H1 (cell line): ENCODE results near the gene L3MBTL4. TPM values are rescaled to one million over a fixed set of nuclear protein-coding genes. Genes with fewer than 3 reads are reported as not detected.

Source experiments
- CTCF ChIA-PET: fragments of 300-600 bp; sonication (Branson Sonifier 250); formaldehyde crosslinking; loops from one replicate; lab custom pipeline; 2021; ENCODE audit not compliant: partially characterized antibody; lab: Charles Lee
- POLR2A ChIA-PET: fragments of 300-600 bp; sonication (Branson Sonifier 250); formaldehyde crosslinking; loops from one replicate; lab custom pipeline; 2021; ENCODE audit warnings: inconsistent platforms; ENCODE audit not compliant: partially characterized antibody; lab: Charles Lee
- DNase-seq, 2 experiments: peaks; one replicate each; pipeline versions ENCODE4 v3.0.0 to v3.0.0-alpha.2; 2010 to 2022; ENCODE audit warnings: low spot score in 2 of 2, low read depth in 1 of 2, mixed read lengths in 1 of 2
- FAIRE-seq: peaks from 2 replicates; lab custom pipeline; 2011; peaks lifted over from hg19 to GRCh38; lab: Jason Lieb, UNC
- H2AFZ ChIP-seq: 2 replicates; pipeline ENCODE4 v1.8.1; 2012; ENCODE audit warnings: low read length, inconsistent platforms
- H2AK5ac ChIP-seq: 2 replicates; pipeline ENCODE4 v1.6.1; 2013; ENCODE audit warnings: low read depth, low read length
- H2BK120ac ChIP-seq: replicated peaks from 2 replicates; pipeline ENCODE3; 2013; ENCODE audit warnings: low read depth, low read length, inconsistent platforms
- H2BK12ac ChIP-seq: 2 replicates; pipeline ENCODE4 v1.6.1; 2013; ENCODE audit warnings: low read depth, low read length
- H2BK15ac ChIP-seq: 2 replicates; pipeline ENCODE4 v1.6.1; 2013; ENCODE audit warnings: low read length
- H2BK20ac ChIP-seq: 2 replicates; pipeline ENCODE4 v1.6.1; 2013; ENCODE audit warnings: low read length
- H2BK5ac ChIP-seq: 2 replicates; pipeline ENCODE4 v1.6.1; 2013; ENCODE audit warnings: low read depth, low read length
- H3K14ac ChIP-seq: 2 replicates; pipeline ENCODE4 v1.6.1; 2013; ENCODE audit warnings: inconsistent platforms; ENCODE audit not compliant: insufficient read length
- H3K18ac ChIP-seq: 2 replicates; pipeline ENCODE4 v1.6.1; 2013; ENCODE audit warnings: low read length; ENCODE audit errors: extremely low read depth
- H3K23ac ChIP-seq: 2 replicates; pipeline ENCODE4 v1.6.1; 2013; ENCODE audit warnings: inconsistent platforms; ENCODE audit not compliant: insufficient read length
- H3K23me2 ChIP-seq: 2 replicates; pipeline ENCODE4 v1.6.1; 2013; ENCODE audit warnings: low read depth, low read length
- H3K27ac ChIP-seq: 2 replicates; pipeline ENCODE4 v1.6.1; 2011; ENCODE audit warnings: low read depth, low read length, inconsistent platforms
- H3K27me3 ChIP-seq, 4 experiments: replicated peaks in 1 of 4; 1 replicate in 1 of 4; 2 replicates in 3 of 4; pipeline versions ENCODE4 v1.6.1 to v1.8.1; 2011 to 2013; ENCODE audit warnings: low read length in 3 of 4, mild to moderate bottlenecking in 3 of 4, inconsistent platforms in 2 of 4, mixed read lengths in 2 of 4, moderate library complexity in 1 of 4; ENCODE audit not compliant: control insufficient read depth in 3 of 4, insufficient read depth in 3 of 4; ENCODE audit errors: extremely low read depth in 1 of 4
- H3K36me3 ChIP-seq, 4 experiments: 2 replicates each; pipeline versions ENCODE4 v1.6.1 to v1.8.1; 2011 to 2013; ENCODE audit warnings: mild to moderate bottlenecking in 4 of 4, low read length in 3 of 4, moderate library complexity in 2 of 4, control low read depth in 1 of 4, inconsistent platforms in 1 of 4; ENCODE audit not compliant: insufficient read depth in 4 of 4, control insufficient read depth in 2 of 4
- H3K4ac ChIP-seq: replicated peaks from 2 replicates; pipeline ENCODE3; 2013; ENCODE audit warnings: low read length, low read depth, mixed read lengths, inconsistent platforms; ENCODE audit not compliant: insufficient read length
- H3K4me1 ChIP-seq, 4 experiments: replicated peaks in 1 of 4; 1 replicate in 1 of 4; 2 replicates in 3 of 4; pipeline versions ENCODE4 v1.6.1 to v1.8.1; 2011 to 2013; ENCODE audit warnings: low read length in 3 of 4, inconsistent platforms in 2 of 4, mixed read lengths in 1 of 4; ENCODE audit not compliant: insufficient read depth in 4 of 4, control insufficient read depth in 3 of 4
- H3K4me2 ChIP-seq, 2 experiments: 2 replicates each; pipeline versions ENCODE4 v1.6.1 to v1.8.1; 2011 to 2013; ENCODE audit warnings: low read depth in 2 of 2, low read length in 2 of 2, control low read depth in 1 of 2, inconsistent platforms in 1 of 2, mild to moderate bottlenecking in 1 of 2; ENCODE audit not compliant: insufficient read depth in 1 of 2
- H3K4me3 ChIP-seq, 4 experiments: fragments of 200-600, 300-600 bp in 1 of 4; sonication (generic), shearing (Covaris generic), sonication (Bioruptor Twin) in 1 of 4; 2 replicates each; pipeline versions ENCODE4 v1.5.1 to v1.8.1; 2011 to 2016; ENCODE audit warnings: low read length in 4 of 4, low read depth in 3 of 4, control low read depth in 2 of 4, inconsistent platforms in 2 of 4, mild to moderate bottlenecking in 2 of 4, mixed read lengths in 1 of 4, moderate library complexity in 1 of 4; ENCODE audit not compliant: insufficient read depth in 2 of 4; ENCODE audit errors: extremely low read depth in 1 of 4
- H3K56ac ChIP-seq: replicated peaks from 2 replicates; pipeline ENCODE3; 2013; ENCODE audit warnings: low read depth, mild to moderate bottlenecking, mixed read lengths, low read length, inconsistent platforms; ENCODE audit not compliant: insufficient read length
- H3K79me1 ChIP-seq: 2 replicates; pipeline ENCODE4 v1.6.1; 2013; ENCODE audit warnings: low read depth, low read length, control low read depth
- H3K79me2 ChIP-seq, 2 experiments: 2 replicates each; pipeline versions ENCODE4 v1.6.1 to v1.8.1; 2012 to 2013; ENCODE audit warnings: low read length in 2 of 2, mild to moderate bottlenecking in 2 of 2, inconsistent platforms in 1 of 2; ENCODE audit not compliant: insufficient read depth in 2 of 2, control insufficient read depth in 1 of 2
- H3K9ac ChIP-seq, 4 experiments: replicated peaks in 1 of 4; 1 replicate in 1 of 4; 2 replicates in 3 of 4; pipeline versions ENCODE4 v1.6.1 to v1.8.1; 2011 to 2013; ENCODE audit warnings: low read depth in 3 of 4, low read length in 3 of 4, control low read depth in 2 of 4, mild to moderate bottlenecking in 2 of 4, moderate library complexity in 2 of 4, inconsistent platforms in 1 of 4; ENCODE audit errors: extremely low read depth in 1 of 4
- H3K9me3 ChIP-seq, 2 experiments: 2 replicates each; pipeline versions ENCODE4 v1.6.1 to v1.8.1; 2012 to 2013; ENCODE audit warnings: mild to moderate bottlenecking in 2 of 2, moderate library complexity in 2 of 2, control low read depth in 1 of 2, inconsistent platforms in 1 of 2, low read depth in 1 of 2, low read length in 1 of 2, mixed read lengths in 1 of 2; ENCODE audit not compliant: insufficient read depth in 2 of 2
- H4K20me1 ChIP-seq, 2 experiments: replicated peaks in 1 of 2; 2 replicates each; pipeline versions ENCODE3 to v1.8.1; 2011 to 2013; ENCODE audit warnings: inconsistent platforms in 2 of 2, low read length in 2 of 2, mild to moderate bottlenecking in 1 of 2; ENCODE audit not compliant: insufficient read depth in 2 of 2, control insufficient read depth in 1 of 2
- H4K5ac ChIP-seq: 2 replicates; pipeline ENCODE4 v1.6.1; 2013; ENCODE audit warnings: low read length, low read depth, mixed read lengths, inconsistent platforms; ENCODE audit not compliant: insufficient read length
- H4K8ac ChIP-seq: 2 replicates; pipeline ENCODE4 v1.8.0; 2013; ENCODE audit warnings: mild to moderate bottlenecking, moderate library complexity, low read length, inconsistent platforms; ENCODE audit not compliant: insufficient read depth; ENCODE audit errors: extremely low read depth
- H4K91ac ChIP-seq: replicated peaks from 2 replicates; pipeline ENCODE3; 2013; ENCODE audit warnings: low read length, mixed read lengths, inconsistent platforms; ENCODE audit not compliant: insufficient read length
- CBX8 ChIP-seq: fragments of 300-800, 300-1000 bp; sonication (generic); IDR thresholded peaks from 2 replicates; pipeline ENCODE4 v1.7.1; 2016; ENCODE audit warnings: low read depth, low read length, borderline replicate concordance
- EP300 ChIP-seq, 2 experiments: IDR thresholded peaks; 1 replicate in 1 of 2; 2 replicates in 1 of 2; pipeline ENCODE4 v1.6.1; 2011 to 2012; ENCODE audit warnings: low read depth in 2 of 2, low read length in 2 of 2, mild to moderate bottlenecking in 2 of 2, borderline replicate concordance in 1 of 2, inconsistent platforms in 1 of 2, moderate library complexity in 1 of 2
- MAFK ChIP-seq: IDR thresholded peaks from 2 replicates; pipeline ENCODE4 v1.6.1; 2012; ENCODE audit warnings: low read depth, mild to moderate bottlenecking, improper control_type of control experiment, low read length
- TBP ChIP-seq: IDR thresholded peaks from 2 replicates; pipeline ENCODE4 v1.6.1; 2011; ENCODE audit warnings: low read depth, low read length, improper control_type of control experiment
- YY1 ChIP-seq: IDR thresholded peaks from 2 replicates; pipeline ENCODE4 v1.6.1; 2011; ENCODE audit warnings: low read depth, mild to moderate bottlenecking, low read length
- WGBS, 2 experiments: shearing (Covaris generic) in 1 of 2; methylation state at CpG; one replicate each; pipeline versions ENCODE4 v1.1.6 to v1.1.7; 2013 to 2015; ENCODE audit warnings: low lambda C conversion rate in 2 of 2, mixed read lengths in 2 of 2, inconsistent platforms in 1 of 2, low coverage in 1 of 2, missing lambda C conversion rate in 1 of 2; ENCODE audit not compliant: insufficient replicate concordance in 2 of 2, insufficient coverage in 1 of 2, insufficient read length in 1 of 2; ENCODE audit errors: extremely low coverage in 1 of 2, missing lambda C conversion rate in 1 of 2; 5-methylcytosine and 5-hydroxymethylcytosine counted together
- polyA plus RNA-seq, 7 experiments: library from polyadenylated mRNA; depleted of rRNA in 3 of 7; stranded (reverse) in 5 of 7; unstranded in 2 of 7; fragments of >200 nt in 5 of 7; fragments of 200-250 nt in 2 of 7; gene quantifications; 1 replicate in 5 of 7; 2 replicates in 1 of 7; 4 replicates in 1 of 7; pipeline versions ENCODE4 v1.2.1 to v1.2.3, GENCODE V29; 2011 to 2013; ENCODE audit warnings: missing spikeins in 2 of 7, mixed read lengths in 2 of 7
- total RNA-seq: library from RNA; stranded (reverse); fragmentation: NEBNext Ultra II Directional; extraction: Animal tissue kit (Norgen Biotek cat#: 25700); gene quantifications from 2 replicates; pipeline ENCODE4 v1.2.1, GENCODE V29; 2021

L3MBTL4 gene
- total and polyA plus RNA-seq, 2 of the 8 experiments (the other 6 are each of a cell fraction or from before 2014, with no cell fraction given), result 1.0 to 2.1 TPM

DNA sequence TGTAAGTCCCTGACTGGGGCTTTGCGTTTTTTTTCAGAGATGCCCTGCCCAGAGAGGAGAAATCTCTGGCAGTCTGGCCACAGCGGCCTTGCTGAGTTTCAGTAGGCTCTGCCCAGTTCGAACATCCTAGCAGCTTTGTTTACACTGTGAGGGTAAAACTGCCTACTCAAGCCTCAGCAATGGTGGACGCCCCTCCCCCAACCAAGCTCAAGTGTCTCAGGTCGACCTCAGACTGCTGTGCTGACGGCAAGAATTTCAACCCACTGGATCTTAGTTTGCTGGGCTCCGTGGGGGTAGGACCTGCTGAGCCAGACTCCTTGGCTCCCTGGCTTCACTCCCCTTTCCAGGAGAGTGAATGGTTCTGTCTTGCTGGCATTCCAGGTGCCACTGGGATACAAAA, 31.7 kb downstream of the L3MBTL4 start:
- H2BK5ac ChIP-seq, result no peak overlapping the region
- no peak overlapping the region for H4K91ac ChIP-seq
- peaks cover 0 to 4% (median 0%) of the 10 kb centered on the region in 4 experiments; a peak in 2 of 7 replicates for H3K4me1 ChIP-seq
- no peak overlapping the region for H3K14ac ChIP-seq
- no peaks in the 10 kb centered on the region for H3K9me3 ChIP-seq
- H3K56ac ChIP-seq, result no peak overlapping the region
- no peak overlapping the region for H2BK12ac ChIP-seq
- H3K9ac ChIP-seq, result no peak overlapping the region; a peak in 1 of 7 replicates
- FAIRE-seq (no peak), DNase-seq (no peak)
- H4K20me1 ChIP-seq, result no peaks in the 10 kb centered on the region
- no peaks in the 10 kb centered on the region for H3K23me2 ChIP-seq
- H4K5ac ChIP-seq, result no peak overlapping the region
- CTCF ChIA-PET, result interaction anchor here (0.7 to 2.4 kb wide), 4 partner anchors 9 to 19 kb away, joined by 3 to 6 read pairs (median 4); no protein-coding TSS in a partner anchor
- 0 out of 2 replicates have a peak, but pooled peaks have one; percentile 69 for TF ChIP-seq YY1
- no peak for TF ChIP-seq CBX8
- TF ChIP-seq EP300 (IDR thresholded peaks at IDR 0.05; ENCODE audit: borderline replicate concordance in 1 of 2, low read depth in 2 of 2, low read length in 2 of 2), result 0 out of 3 replicates have a peak, but pooled peaks of 1 of the 2 experiments have one; percentile 12
- TF ChIP-seq TBP, result no peak
- peak; percentile 11; the same call in 1 of the 2 replicates for TF ChIP-seq MAFK
- no peak overlapping the region for H2BK20ac ChIP-seq
- H4K8ac ChIP-seq, result no peak overlapping the region
- no peak overlapping the region for H3K23ac ChIP-seq
- no peak overlapping the region for H3K27ac ChIP-seq
- no peak overlapping the region for H2AK5ac ChIP-seq
- no peak overlapping the region for H3K4me3 ChIP-seq
- POLR2A ChIA-PET, result interaction anchor here (1.5 kb wide), 1 partner anchor 15 kb away, joined by 3 read pairs; no protein-coding TSS in a partner anchor
- no peak overlapping the region for H2BK120ac ChIP-seq
- no peak overlapping the region for H3K4ac ChIP-seq
- no peaks in the 10 kb centered on the region for H3K79me1 ChIP-seq
- H3K27me3 ChIP-seq, result no peaks in the 10 kb centered on the region
- H3K18ac ChIP-seq, result no peak overlapping the region
- no peaks in the 10 kb centered on the region for H3K36me3 ChIP-seq
- peak overlapping the region in 1 of 2 experiments; percentile 25; a peak in 2 of 4 replicates for H3K4me2 ChIP-seq
- peak overlapping the region; percentile 94; the same call in 1 of the 2 replicates for H2AFZ ChIP-seq
- WGBS, 2 experiments, result 57% methylated on average over 7 of the region's 7 CpGs; no CpG with 5 or more reads in 1 of the 2 experiments
- no peak overlapping the region for H2BK15ac ChIP-seq
- no peaks in the 10 kb centered on the region for H3K79me2 ChIP-seq
